Suprapubic skin (tissue), 4 donors: ENCODE results near the gene DNAH5. TPM values are rescaled to one million over a fixed set of nuclear protein-coding genes. Genes with fewer than 3 reads are reported as not detected.

ENCODE experiments used
- DNase-seq, 2 donors: peaks; one replicate each; pipeline ENCODE4 v3.0.0-alpha.2; 2019; ENCODE audit warnings: low spot score in 2 of 2
- H3K27ac ChIP-seq: fragments of 200-600 bp; sonication (generic); one replicate; pipeline ENCODE4 v1.5.1; 2019
- H3K27me3 ChIP-seq: fragments of 200-600 bp; sonication (generic); one replicate; pipeline ENCODE4 v1.5.1; 2019
- H3K36me3 ChIP-seq: fragments of 200-600 bp; sonication (generic); one replicate; pipeline ENCODE4 v1.5.1; 2019
- H3K4me1 ChIP-seq: fragments of 200-600 bp; sonication (generic); one replicate; pipeline ENCODE4 v1.5.1; 2019
- H3K4me3 ChIP-seq: fragments of 200-600 bp; sonication (generic); one replicate; pipeline ENCODE4 v1.5.1; 2019; ENCODE audit warnings: mild to moderate bottlenecking
- H3K9me3 ChIP-seq: fragments of 200-600 bp; sonication (generic); one replicate; pipeline ENCODE4 v1.5.1; 2019
- EP300 ChIP-seq: sonication (generic); formaldehyde crosslinking; IDR thresholded peaks from one replicate; pipeline ENCODE4 v1.6.1; 2017; ENCODE audit warnings: antibody characterized with exemption
- POLR2A ChIP-seq, 2 donors: fragments of 450-650 bp; IDR thresholded peaks; one replicate each; pipeline ENCODE4 v1.6.1; 2017; ENCODE audit warnings: antibody characterized with exemption in 2 of 2, mild to moderate bottlenecking in 2 of 2, moderate library complexity in 2 of 2
- POLR2AphosphoS5 ChIP-seq, 3 donors: sonication (generic); formaldehyde crosslinking; IDR thresholded peaks; one replicate each; pipeline ENCODE4 v1.6.1; 2017; ENCODE audit warnings: antibody characterized with exemption in 3 of 3
- WGBS: methylation state at CpG from one replicate; pipeline ENCODE4 v1.1.5; 2018; 5-methylcytosine and 5-hydroxymethylcytosine counted together
- total RNA-seq, 4 donors: library from RNA; depleted of rRNA; stranded (reverse); fragments of >200 nt; gene quantifications; one replicate each; pipeline ENCODE4 v1.1.0, GENCODE V29; 2016
- TF ChIP-seq, protein P1 (sequence below), 2 donors: fragments of 200-600 bp in 1 of 2; fragments of 450-650 bp in 1 of 2; sonication (generic) in 1 of 2; IDR thresholded peaks; one replicate each; pipeline ENCODE4 v1.5.1; 2016 to 2019; ENCODE audit warnings: antibody characterized with exemption in 2 of 2, mild to moderate bottlenecking in 1 of 2, moderate library complexity in 1 of 2

Gene DNAH5
- total RNA-seq, 4 donors from 2014 or later: 0.13 to 0.56 (median 0.18) TPM

DNA sequence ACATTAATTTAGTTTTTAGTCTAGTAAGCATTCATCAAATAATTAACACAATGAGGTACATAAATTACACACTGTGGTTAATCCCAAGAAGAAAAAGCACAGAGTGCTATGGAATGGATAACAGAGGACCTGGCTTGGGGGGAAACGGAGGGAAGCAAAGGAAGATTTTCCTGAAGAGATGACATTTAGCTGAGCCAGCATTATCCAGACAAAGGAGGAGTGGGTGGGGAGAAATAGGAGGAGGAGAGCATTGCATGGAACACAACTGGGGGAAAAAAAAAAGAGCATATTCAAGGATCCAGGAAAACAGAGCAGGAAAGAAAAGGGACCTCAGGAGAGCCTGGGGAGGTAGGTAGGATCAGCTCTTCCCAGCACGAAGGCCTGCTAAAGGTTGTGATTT is 170.8 kb downstream of the DNAH5 start:
- WGBS: 73% methylated on average over 2 of the region's 2 CpGs

DNA sequence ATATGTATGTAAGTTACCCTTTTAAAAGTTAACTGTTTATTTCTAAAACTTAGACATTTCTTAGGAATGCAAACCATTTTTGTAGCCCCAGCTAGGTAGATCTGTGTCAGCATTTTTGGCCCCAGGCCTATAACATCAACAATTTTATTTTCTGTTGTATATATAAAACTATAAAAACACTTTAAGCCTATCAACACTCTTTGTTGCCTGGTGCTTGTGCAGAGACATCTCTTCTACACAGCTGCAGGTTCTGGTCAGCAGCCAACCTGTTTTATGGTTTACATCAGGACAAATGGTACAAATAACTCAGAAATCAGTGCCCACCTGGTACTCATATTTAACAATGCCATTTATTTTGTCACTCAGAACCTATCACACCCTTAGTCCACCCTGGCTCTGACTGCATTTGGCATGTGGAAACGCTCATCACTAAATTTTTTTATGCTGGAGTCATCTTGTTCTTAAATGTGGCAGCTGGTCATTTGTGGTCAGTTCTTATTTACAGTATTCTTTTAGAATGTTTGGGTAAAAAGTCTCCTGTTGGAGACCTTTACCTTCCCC is 173.4 kb downstream of the DNAH5 start:
- H3K4me3 ChIP-seq: no peak overlapping the region
- WGBS: 48% methylated on average over 1 of the region's 1 CpG
- no peaks in the 10 kb centered on the region for H3K4me1 ChIP-seq
- H3K9me3 ChIP-seq: no peaks in the 10 kb centered on the region
- H3K27me3 ChIP-seq: no peaks in the 10 kb centered on the region
- DNase-seq: no peak
- no peaks in the 10 kb centered on the region for H3K36me3 ChIP-seq
- no peak for TF ChIP-seq EP300
- TF ChIP-seq POLR2A (IDR thresholded peaks at IDR 0.05): no peak
- no peak for TF ChIP-seq POLR2AphosphoS5 (IDR thresholded peaks at IDR 0.05)
- H3K27ac ChIP-seq: no peak overlapping the region

More for the DNA sequence above, 170.8 kb downstream of the DNAH5 start:
- TF ChIP-seq, protein P1, sequence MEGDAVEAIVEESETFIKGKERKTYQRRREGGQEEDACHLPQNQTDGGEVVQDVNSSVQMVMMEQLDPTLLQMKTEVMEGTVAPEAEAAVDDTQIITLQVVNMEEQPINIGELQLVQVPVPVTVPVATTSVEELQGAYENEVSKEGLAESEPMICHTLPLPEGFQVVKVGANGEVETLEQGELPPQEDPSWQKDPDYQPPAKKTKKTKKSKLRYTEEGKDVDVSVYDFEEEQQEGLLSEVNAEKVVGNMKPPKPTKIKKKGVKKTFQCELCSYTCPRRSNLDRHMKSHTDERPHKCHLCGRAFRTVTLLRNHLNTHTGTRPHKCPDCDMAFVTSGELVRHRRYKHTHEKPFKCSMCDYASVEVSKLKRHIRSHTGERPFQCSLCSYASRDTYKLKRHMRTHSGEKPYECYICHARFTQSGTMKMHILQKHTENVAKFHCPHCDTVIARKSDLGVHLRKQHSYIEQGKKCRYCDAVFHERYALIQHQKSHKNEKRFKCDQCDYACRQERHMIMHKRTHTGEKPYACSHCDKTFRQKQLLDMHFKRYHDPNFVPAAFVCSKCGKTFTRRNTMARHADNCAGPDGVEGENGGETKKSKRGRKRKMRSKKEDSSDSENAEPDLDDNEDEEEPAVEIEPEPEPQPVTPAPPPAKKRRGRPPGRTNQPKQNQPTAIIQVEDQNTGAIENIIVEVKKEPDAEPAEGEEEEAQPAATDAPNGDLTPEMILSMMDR (IDR thresholded peaks at IDR 0.05): no peak
- H3K27ac ChIP-seq: no peak overlapping the region
- no peaks in the 10 kb centered on the region for H3K9me3 ChIP-seq
- no peaks in the 10 kb centered on the region for H3K27me3 ChIP-seq
- no peak for DNase-seq
- H3K4me3 ChIP-seq: no peak overlapping the region
- H3K36me3 ChIP-seq: no peaks in the 10 kb centered on the region
- H3K4me1 ChIP-seq: no peaks in the 10 kb centered on the region

DNA sequence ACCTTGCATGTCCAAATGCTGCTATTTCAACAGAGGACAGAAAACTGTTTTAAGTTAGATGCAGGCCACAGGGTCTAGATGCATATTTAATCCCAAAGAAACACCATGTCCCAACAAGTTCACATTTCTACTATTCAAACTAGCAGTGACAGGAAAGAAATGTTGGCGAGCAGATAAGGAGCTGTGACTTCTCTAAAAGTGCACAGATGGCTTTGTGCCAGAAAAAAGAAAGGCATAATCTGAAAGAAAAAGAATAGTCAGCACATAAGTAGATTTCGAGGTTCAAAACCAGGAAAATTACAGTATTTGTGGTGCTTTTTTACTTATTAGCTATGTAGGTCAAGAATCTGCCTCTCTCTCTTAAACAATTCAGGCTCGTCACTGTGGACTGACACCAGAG is 178.3 kb downstream of the DNAH5 start:
- TF ChIP-seq POLR2AphosphoS5 (IDR thresholded peaks at IDR 0.05) (no peak), EP300 (no peak), POLR2A (IDR thresholded peaks at IDR 0.05) (no peak)
- TF ChIP-seq, protein P1 (IDR thresholded peaks at IDR 0.05): no peak
- no peaks in the 10 kb centered on the region for H3K36me3 ChIP-seq
- H3K4me1 ChIP-seq: no peaks in the 10 kb centered on the region
- no peaks in the 10 kb centered on the region for H3K9me3 ChIP-seq
- H3K4me3 ChIP-seq: no peak overlapping the region
- DNase-seq: no peak
- 44% methylated on average over 3 of the region's 3 CpGs for WGBS
- no peaks in the 10 kb centered on the region for H3K27me3 ChIP-seq
- H3K27ac ChIP-seq: no peak overlapping the region

DNA sequence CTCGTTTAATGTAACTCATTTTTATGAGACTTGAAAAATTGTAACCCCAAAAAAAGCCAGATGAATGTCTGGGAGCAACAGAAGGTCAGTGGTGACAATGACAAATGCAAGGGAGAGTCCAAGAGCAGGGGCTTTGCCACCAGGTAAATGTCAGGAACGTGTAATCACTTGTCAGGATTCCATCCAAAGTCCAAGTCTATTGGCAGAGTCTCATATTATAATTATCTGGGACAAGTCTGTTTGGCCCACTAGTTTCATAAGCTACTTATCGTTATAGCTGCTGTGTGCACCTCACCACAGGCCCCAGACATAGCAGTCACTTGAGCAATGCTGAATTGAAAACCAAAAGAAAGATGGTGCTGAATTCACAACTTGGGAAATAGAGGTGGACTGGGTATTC is 180.8 kb downstream of the DNAH5 start:
- TF ChIP-seq POLR2AphosphoS5 (IDR thresholded peaks at IDR 0.05): no peak
- no peak for TF ChIP-seq POLR2A (IDR thresholded peaks at IDR 0.05)
- TF ChIP-seq, protein P1 (IDR thresholded peaks at IDR 0.05): no peak
- no peak for TF ChIP-seq EP300
- Histone ChIP-seq H3K4me3 (no peak overlapping the region), H3K36me3 (no peaks in the 10 kb centered on the region), H3K9me3 (no peaks in the 10 kb centered on the region), H3K27me3 (no peaks in the 10 kb centered on the region), H3K27ac (no peak overlapping the region), H3K4me1 (no peaks in the 10 kb centered on the region)
- no peak for DNase-seq
- WGBS: 43% methylated on average over 3 of the region's 3 CpGs

DNA sequence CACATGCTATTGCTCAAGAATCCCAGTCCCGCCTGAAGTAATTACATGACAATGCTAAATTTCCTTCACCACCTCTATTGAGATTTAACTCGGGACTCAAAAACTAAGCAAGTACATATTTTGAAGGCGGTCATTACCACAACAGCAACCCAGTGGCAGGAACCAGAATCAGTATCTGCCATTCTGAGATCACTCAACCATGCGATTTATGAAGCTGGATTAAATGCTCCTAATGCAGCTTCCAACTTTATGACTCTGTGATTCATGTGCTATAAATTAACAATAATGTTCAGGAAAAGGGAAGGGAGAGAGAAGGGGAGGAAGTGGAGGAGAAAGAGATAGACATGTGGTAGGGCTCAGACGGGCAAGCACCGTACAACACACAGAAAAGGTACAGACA is 194.7 kb downstream of the DNAH5 start:
- Histone ChIP-seq H3K9me3 (no peaks in the 10 kb centered on the region), H3K27ac (no peak overlapping the region), H3K4me1 (no peaks in the 10 kb centered on the region), H3K27me3 (no peaks in the 10 kb centered on the region), H3K4me3 (no peak overlapping the region), H3K36me3 (no peaks in the 10 kb centered on the region)
- TF ChIP-seq POLR2AphosphoS5 (IDR thresholded peaks at IDR 0.05): no peak
- TF ChIP-seq, protein P1 (IDR thresholded peaks at IDR 0.05): no peak
- TF ChIP-seq POLR2A (IDR thresholded peaks at IDR 0.05): no peak
- TF ChIP-seq EP300: no peak
- WGBS: 66% methylated on average over 6 of the region's 6 CpGs
- DNase-seq: no peak

DNA sequence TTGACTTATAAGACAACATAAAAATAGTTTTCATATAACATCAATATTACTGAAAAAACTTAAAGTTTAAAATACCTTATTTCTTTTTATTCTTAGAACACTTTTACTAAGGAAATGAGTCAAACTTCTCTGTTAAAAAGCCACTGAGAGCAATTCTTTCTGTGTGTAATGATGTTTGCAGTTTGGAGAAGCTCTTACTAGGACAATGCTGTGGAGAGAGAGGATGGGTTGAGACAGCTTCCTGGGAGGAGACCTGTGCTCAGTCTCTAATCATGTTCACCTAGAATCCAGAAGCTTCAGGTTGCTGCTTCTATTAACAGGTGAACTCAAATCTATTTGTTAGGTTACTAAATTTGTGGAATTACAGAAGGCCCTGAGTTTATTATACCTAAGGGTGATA is 198.5 kb downstream of the DNAH5 start:
- TF ChIP-seq EP300 (no peak), POLR2AphosphoS5 (IDR thresholded peaks at IDR 0.05) (no peak), POLR2A (IDR thresholded peaks at IDR 0.05) (no peak)
- TF ChIP-seq, protein P1 (IDR thresholded peaks at IDR 0.05): no peak
- H3K27ac ChIP-seq: no peak overlapping the region
- H3K4me1 ChIP-seq: no peaks in the 10 kb centered on the region
- no peaks in the 10 kb centered on the region for H3K9me3 ChIP-seq
- H3K36me3 ChIP-seq: no peaks in the 10 kb centered on the region
- no peak for DNase-seq
- no peak overlapping the region for H3K4me3 ChIP-seq
- no peaks in the 10 kb centered on the region for H3K27me3 ChIP-seq
